OCI-LY1 (cell line): ENCODE results near the gene RAD51B.

Experiments used
- H2AFZ ChIP-seq: fragments of 200-600 bp; sonication (generic), shearing (Covaris generic); 2 replicates; pipeline ENCODE4 v1.6.0; 2014; ENCODE audit warnings: antibody characterized with exemption, mild to moderate bottlenecking, low read length
- H3F3A ChIP-seq: fragments of 200-600 bp; sonication (generic), shearing (Covaris generic); 2 replicates; pipeline ENCODE4 v1.6.0; 2014; ENCODE audit warnings: mild to moderate bottlenecking, antibody characterized with exemption, low read length, moderate library complexity; ENCODE audit not compliant: insufficient read depth
- H3K27ac ChIP-seq: fragments of 200-600 bp; sonication (generic); 2 replicates; pipeline ENCODE4 v1.5.1; 2014; ENCODE audit warnings: low read length, mixed run types, mild to moderate bottlenecking, low read depth; ENCODE audit not compliant: poor library complexity, severe bottlenecking
- H3K27me3 ChIP-seq: fragments of 200-600 bp; sonication (generic); 2 replicates; pipeline ENCODE4 v1.6.0; 2014; ENCODE audit warnings: antibody characterized with exemption, mild to moderate bottlenecking, low read length, moderate library complexity; ENCODE audit not compliant: insufficient read depth
- H3K36me3 ChIP-seq: fragments of 200-600 bp; sonication (generic); 2 replicates; pipeline ENCODE4 v1.6.1; 2014; ENCODE audit warnings: mild to moderate bottlenecking, antibody characterized with exemption, low read length, moderate library complexity, mixed read lengths; ENCODE audit not compliant: insufficient read depth
- H3K4me1 ChIP-seq: fragments of 200-600 bp; sonication (generic); 2 replicates; pipeline ENCODE4 v1.5.1; 2014; ENCODE audit warnings: mild to moderate bottlenecking, low read length, moderate library complexity; ENCODE audit not compliant: insufficient read depth, severe bottlenecking
- H3K4me2 ChIP-seq: fragments of 200-600 bp; sonication (generic), shearing (Covaris generic); 2 replicates; pipeline ENCODE4 v1.6.1; 2014; ENCODE audit warnings: low read length
- H3K4me3 ChIP-seq: fragments of 200-600 bp; sonication (generic); 2 replicates; pipeline ENCODE4 v1.5.1; 2014; ENCODE audit warnings: low read length, low read depth, mild to moderate bottlenecking, mixed read lengths; ENCODE audit not compliant: poor library complexity, severe bottlenecking
- H3K79me2 ChIP-seq: fragments of 200-600 bp; shearing (Covaris generic); 2 replicates; pipeline ENCODE4 v1.6.1; 2016; ENCODE audit warnings: mixed run types, low read length, mixed read lengths; ENCODE audit not compliant: insufficient read depth
- H3K9ac ChIP-seq: fragments of 200-600 bp; sonication (generic), shearing (Covaris generic); 2 replicates; pipeline ENCODE4 v1.6.1; 2014; ENCODE audit warnings: mild to moderate bottlenecking, low read length, mixed read lengths
- H3K9me2 ChIP-seq: fragments of 200-600 bp; sonication (generic), shearing (Covaris generic); 2 replicates; pipeline ENCODE4 v1.6.1; 2014; ENCODE audit warnings: low read depth, mild to moderate bottlenecking, low read length, mixed read lengths
- H3K9me3 ChIP-seq: fragments of 200-600 bp; shearing (Covaris generic); 2 replicates; pipeline ENCODE4 v1.6.1; 2014; ENCODE audit warnings: low read length, mixed read lengths
- H4K20me1 ChIP-seq: fragments of 200-600 bp; sonication (generic), shearing (Covaris generic); 2 replicates; pipeline ENCODE4 v1.6.0; 2016; ENCODE audit warnings: mild to moderate bottlenecking, low read length; ENCODE audit not compliant: insufficient read depth
- EZH2 ChIP-seq: fragments of 200-600 bp; sonication (generic), shearing (Covaris generic); IDR thresholded peaks from 2 replicates; pipeline ENCODE4 v1.8.0; 2017; ENCODE audit warnings: borderline replicate concordance, mixed run types, mild to moderate bottlenecking, antibody characterized with exemption, low read length, moderate library complexity, mixed read lengths
- TF ChIP-seq, protein P1 (sequence below): fragments of 200-600 bp; sonication (generic), shearing (Covaris generic); IDR thresholded peaks from 2 replicates; pipeline ENCODE4 v1.5.1; 2017; ENCODE audit warnings: mild to moderate bottlenecking, antibody characterized with exemption, low read length, moderate library complexity, mixed read lengths

The RAD51B gene

DNA sequence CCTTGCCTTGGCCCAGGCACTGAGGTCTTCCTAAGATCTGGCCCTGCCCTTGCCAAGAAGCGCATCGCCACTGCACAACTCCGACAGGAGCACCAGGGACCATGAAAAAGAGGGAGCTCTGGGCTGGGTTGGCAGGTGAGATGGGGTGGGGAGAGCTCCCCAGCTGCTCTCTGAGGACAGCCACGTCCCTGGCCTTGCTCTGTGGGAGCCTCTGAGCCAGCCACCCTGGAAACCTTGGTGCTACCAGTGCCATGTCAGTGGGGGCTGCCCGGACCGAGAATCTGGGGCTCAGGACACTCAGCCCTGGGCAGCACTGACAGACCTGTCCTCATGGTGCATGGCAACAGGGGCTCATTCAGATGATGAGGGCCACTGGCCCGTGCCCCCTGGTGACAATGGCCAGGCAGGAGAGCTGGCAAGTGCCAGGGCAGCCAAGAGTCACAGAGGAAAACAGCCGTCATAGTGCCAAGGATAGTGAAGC lies 838.5 kb downstream of the RAD51B start:
- no peak overlapping the region for H3K27ac ChIP-seq
- H3K4me3 ChIP-seq: no peak overlapping the region
- no peak overlapping the region for H3K9ac ChIP-seq
- H3K9me3 ChIP-seq: no peaks in the 10 kb centered on the region
- no peaks in the 10 kb centered on the region for H3K36me3 ChIP-seq
- H3F3A ChIP-seq: no peaks in the 10 kb centered on the region
- no peak overlapping the region for H3K4me2 ChIP-seq
- H2AFZ ChIP-seq: no peak overlapping the region
- H4K20me1 ChIP-seq: no peaks in the 10 kb centered on the region
- H3K4me1 ChIP-seq: no peaks in the 10 kb centered on the region
- peaks cover 5% of the 10 kb centered on the region; the same call in 1 of the 2 replicates for H3K27me3 ChIP-seq
- no peaks in the 10 kb centered on the region for H3K79me2 ChIP-seq
- H3K9me2 ChIP-seq: no peaks in the 10 kb centered on the region
- TF ChIP-seq, protein P1, sequence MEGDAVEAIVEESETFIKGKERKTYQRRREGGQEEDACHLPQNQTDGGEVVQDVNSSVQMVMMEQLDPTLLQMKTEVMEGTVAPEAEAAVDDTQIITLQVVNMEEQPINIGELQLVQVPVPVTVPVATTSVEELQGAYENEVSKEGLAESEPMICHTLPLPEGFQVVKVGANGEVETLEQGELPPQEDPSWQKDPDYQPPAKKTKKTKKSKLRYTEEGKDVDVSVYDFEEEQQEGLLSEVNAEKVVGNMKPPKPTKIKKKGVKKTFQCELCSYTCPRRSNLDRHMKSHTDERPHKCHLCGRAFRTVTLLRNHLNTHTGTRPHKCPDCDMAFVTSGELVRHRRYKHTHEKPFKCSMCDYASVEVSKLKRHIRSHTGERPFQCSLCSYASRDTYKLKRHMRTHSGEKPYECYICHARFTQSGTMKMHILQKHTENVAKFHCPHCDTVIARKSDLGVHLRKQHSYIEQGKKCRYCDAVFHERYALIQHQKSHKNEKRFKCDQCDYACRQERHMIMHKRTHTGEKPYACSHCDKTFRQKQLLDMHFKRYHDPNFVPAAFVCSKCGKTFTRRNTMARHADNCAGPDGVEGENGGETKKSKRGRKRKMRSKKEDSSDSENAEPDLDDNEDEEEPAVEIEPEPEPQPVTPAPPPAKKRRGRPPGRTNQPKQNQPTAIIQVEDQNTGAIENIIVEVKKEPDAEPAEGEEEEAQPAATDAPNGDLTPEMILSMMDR: no peak
- TF ChIP-seq EZH2: no peak

DNA sequence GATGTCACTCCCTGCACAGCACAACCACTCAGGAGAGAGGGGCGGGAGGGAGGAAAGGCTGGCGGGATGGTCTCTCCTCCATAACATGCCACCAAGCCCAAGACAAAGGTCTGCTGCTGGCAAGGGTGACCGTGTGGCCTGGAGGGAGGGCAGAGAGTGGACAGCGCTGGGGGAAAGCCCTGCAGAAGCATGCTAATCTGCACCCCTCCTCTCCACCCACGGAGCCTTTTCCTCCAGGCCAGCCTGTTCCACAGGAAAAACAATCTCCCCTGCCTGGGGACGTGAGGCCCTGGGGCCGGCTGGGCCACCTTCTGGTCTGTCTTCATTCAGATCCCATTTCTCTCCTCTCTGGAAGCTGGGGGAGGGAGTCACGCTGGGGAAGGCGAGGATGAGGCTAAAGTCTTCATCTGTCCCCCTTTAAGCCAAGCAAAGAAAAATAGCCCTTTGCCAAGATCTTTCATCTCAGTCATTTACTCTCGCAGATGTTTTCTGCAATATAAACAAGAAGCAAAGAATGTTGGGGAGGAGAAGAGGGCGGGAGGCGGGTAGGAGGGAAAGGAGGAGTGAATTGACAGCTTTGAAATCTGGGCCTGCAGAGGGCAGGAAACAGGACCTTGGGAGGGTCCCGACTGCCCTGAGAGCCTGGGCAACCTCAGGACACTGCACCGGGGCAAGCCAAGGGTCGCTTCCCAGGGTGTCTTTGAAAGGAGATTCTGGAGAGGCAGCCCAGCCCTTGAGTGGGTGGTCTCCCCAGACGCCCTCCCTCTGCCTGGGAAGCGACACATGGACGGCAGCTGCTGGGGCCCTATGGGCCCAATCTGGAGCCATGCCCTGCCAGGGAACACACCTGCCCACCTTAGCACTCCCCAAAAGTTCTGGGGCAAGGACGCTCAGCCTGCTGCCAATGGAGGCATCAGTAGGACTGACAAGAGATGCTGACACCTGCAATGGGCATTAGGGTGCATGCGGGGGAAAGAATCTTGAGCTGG lies 839.7 kb downstream of the RAD51B start:
- H3K79me2 ChIP-seq: no peaks in the 10 kb centered on the region
- H3K9me2 ChIP-seq: no peaks in the 10 kb centered on the region
- no peak overlapping the region for H3K9ac ChIP-seq
- no peaks in the 10 kb centered on the region for H3K36me3 ChIP-seq
- no peak overlapping the region for H2AFZ ChIP-seq
- no peaks in the 10 kb centered on the region for H3K9me3 ChIP-seq
- no peak overlapping the region for H3K4me3 ChIP-seq
- no peak overlapping the region for H3K4me2 ChIP-seq
- no peaks in the 10 kb centered on the region for H4K20me1 ChIP-seq
- H3K27me3 ChIP-seq: peaks cover 5% of the 10 kb centered on the region; the same call in 1 of the 2 replicates
- H3F3A ChIP-seq: no peaks in the 10 kb centered on the region
- no peaks in the 10 kb centered on the region for H3K4me1 ChIP-seq
- no peak overlapping the region for H3K27ac ChIP-seq
- TF ChIP-seq, protein P1: no peak
- TF ChIP-seq EZH2: no peak

DNA sequence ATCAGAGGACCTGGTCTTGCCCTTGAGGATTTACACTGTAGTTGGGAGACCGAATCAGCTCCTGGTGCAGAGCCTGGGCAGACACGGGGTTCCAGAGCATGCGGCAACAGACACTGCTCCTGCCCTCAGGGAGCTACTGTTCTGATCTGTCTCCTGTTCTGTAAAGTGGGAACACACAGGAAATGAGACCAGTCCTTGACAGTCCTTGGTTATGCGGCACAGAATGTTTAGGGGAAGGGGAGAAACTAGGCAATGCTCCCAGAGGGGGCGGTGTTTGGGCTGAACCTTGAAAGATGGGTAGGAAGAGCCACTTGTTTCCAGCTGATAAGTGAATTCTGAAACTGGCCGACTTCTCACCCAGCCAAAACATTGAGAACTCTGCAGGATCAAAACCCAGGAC lies 840.9 kb downstream of the RAD51B start:
- no peaks in the 10 kb centered on the region for H3K9me2 ChIP-seq
- H3K4me2 ChIP-seq: no peak overlapping the region
- peaks cover 5% of the 10 kb centered on the region; the same call in 1 of the 2 replicates for H3K27me3 ChIP-seq
- no peaks in the 10 kb centered on the region; the same call in 1 of the 2 replicates for H3K36me3 ChIP-seq
- H4K20me1 ChIP-seq: no peaks in the 10 kb centered on the region
- no peaks in the 10 kb centered on the region for H3K9me3 ChIP-seq
- H3F3A ChIP-seq: no peaks in the 10 kb centered on the region
- H3K79me2 ChIP-seq: no peaks in the 10 kb centered on the region
- no peak overlapping the region for H3K27ac ChIP-seq
- no peak overlapping the region for H3K9ac ChIP-seq
- H3K4me3 ChIP-seq: no peak overlapping the region
- TF ChIP-seq EZH2: no peak
- TF ChIP-seq, protein P1: no peak
- H3K4me1 ChIP-seq: no peaks in the 10 kb centered on the region
- no peak overlapping the region for H2AFZ ChIP-seq
